ENCODE results near the gene DNAH2.
A peak's percentile ranks its signal among the peaks of the same experiment; 100 is the strongest.
"Not testable (repeated sequence)": the region's sequence is repeated elsewhere in the genome, so short reads cannot be mapped to it uniquely, and the experiment has no call there.

The DNAH2 gene

DNA sequence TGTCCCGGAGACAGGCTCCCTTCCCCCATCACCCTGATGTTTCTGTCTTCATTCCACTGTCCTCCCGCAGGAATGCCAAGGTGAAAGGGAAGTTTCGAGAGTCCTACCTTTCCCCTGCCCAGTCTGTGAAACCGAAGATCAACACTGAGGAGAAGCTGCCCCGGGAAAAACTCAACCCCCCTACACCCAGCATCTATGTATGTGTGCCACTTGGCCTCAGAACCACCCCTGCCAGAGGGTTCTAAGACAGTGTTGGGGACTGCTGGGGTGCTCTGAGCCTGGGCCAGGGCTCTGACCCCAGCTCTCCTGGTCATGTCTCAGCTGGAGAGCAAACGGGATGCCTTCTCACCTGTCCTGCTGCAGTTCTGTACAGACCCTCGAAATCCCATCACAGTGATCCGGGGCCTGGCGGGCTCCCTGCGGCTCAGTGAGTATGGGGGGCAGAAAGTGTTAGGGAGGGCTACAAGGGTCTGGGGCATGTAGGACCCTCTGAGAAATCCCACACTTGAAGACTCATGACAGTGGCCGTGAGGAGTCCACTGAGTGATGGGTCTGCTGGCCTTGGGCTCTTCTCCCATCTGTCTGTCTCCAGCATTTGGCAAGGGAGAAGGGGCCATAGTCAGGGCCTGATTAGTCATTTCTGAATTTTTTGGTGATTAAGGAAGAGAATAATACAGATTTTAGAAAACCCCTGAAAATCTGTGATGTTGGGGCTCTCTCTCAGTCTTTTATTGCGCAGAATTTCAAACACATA is 132.4 kb downstream of the DNAH2 start:
- DNase-seq (ENCODE audit: low read depth in 3 of 3), result no peak

DNA sequence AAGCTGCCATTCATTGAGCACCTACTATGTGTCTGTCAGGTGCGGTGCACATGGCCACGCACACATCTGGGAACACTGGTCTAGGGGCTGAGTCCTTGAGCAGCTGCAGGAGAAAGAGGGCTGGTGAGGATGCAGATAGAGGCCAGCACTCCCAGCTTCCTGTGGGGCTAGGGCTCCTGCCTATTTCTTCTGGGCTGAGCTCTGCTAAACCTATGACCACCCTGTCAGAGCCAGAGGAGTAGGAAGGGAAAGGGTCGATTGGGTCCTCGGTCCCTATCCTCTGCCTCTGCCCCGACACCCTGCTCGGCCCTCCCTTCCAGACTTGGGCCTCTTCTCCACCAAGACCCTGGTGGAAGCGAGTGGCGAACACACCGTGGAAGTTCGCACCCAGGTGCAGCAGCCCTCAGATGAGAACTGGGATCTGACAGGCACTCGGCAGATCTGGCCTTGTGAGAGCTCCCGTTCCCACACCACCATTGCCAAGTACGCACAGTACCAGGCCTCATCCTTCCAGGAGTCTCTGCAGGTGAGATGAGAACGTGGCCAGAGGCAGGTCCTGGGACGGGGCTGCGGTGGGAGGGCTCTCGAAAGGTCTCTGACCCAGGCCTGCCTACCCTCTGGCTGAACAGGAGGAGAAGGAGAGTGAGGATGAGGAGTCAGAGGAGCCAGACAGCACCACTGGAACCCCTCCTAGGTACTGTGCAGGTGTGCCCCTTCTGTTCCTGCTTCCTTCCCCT is 133.3 kb downstream of the DNAH2 start:
- no peak for DNase-seq (ENCODE audit: low read depth in 3 of 3)

DNA sequence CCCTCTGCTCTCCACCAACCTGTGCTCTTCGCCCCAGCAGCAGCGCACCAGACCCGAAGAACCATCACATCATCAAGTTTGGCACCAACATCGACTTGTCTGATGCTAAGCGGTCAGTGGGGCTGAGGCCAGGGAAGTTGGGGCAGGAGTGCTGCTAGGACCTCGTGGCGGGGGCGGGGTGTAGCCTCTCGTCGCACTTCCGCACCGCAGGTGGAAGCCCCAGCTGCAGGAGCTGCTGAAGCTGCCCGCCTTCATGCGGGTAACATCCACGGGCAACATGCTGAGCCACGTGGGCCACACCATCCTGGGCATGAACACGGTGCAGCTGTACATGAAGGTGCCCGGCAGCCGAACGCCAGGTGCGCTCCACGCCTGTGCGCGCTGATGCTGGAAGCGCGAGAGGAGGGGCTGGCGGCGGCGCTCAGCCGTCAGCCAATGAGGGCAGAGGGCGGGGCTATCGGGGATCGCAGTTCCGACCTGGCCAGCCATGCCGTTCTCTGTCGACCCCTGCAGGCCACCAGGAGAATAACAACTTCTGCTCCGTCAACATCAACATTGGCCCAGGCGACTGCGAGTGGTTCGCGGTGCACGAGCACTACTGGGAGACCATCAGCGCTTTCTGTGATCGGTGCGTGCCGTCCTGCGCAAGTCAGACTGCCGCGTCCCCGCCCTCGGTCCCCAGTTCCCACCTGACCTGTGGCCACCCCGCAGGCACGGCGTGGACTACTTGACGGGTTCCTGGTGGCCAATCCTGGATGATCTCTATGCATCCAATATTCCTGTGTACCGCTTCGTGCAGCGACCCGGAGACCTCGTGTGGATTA is 134.1 kb downstream of the DNAH2 start:
- DNase-seq (ENCODE audit: low read depth in 3 of 3), result peak; percentile 85 to 97 (median 86)

DNA sequence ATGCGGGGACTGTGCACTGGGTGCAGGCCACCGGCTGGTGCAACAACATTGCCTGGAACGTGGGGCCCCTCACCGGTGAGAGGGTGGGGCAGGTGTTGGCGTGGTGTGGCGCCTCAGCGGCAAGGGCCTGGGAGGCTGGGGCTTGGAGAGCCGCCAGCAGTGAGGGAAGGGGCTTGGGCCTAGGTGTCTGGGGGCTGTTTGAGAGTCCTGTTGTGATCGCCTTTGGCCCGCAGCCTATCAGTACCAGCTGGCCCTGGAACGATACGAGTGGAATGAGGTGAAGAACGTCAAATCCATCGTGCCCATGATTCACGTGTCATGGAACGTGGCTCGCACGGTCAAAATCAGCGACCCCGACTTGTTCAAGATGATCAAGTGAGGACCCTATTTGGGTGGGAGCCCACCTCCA is 134.7 kb downstream of the DNAH2 start:
- DNase-seq (ENCODE audit: low read depth in 3 of 3), result no peak

DNA sequence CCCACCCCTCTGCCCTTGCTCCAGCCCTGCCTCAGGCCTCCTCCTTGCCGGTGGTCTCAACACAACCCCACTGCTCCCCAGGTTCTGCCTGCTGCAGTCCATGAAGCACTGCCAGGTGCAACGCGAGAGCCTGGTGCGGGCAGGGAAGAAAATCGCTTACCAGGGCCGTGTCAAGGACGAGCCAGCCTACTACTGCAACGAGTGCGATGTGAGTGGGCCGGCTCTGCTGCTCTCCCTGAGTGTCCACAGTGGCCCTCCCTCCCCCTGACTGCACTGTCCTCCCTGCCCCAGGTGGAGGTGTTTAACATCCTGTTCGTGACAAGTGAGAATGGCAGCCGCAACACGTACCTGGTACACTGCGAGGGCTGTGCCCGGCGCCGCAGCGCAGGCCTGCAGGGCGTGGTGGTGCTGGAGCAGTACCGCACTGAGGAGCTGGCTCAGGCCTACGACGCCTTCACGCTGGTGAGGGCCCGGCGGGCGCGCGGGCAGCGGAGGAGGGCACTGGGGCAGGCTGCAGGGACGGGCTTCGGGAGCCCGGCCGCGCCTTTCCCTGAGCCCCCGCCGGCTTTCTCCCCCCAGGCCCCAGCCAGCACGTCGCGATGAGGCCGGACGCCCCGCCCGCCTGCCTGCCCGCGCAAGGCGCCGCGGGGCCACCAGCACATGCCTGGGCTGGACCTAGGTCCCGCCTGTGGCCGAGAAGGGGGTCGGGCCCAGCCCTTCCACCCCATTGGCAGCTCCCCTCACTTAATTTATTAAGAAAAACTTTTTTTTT is 135.6 kb downstream of the DNAH2 start:
- DNase-seq (ENCODE audit: low read depth in 3 of 3), result no peak

DNA sequence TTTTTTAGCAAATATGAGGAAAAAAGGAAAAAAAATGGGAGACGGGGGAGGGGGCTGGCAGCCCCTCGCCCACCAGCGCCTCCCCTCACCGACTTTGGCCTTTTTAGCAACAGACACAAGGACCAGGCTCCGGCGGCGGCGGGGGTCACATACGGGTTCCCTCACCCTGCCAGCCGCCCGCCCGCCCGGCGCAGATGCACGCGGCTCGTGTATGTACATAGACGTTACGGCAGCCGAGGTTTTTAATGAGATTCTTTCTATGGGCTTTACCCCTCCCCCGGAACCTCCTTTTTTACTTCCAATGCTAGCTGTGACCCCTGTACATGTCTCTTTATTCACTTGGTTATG is 136.1 kb downstream of the DNAH2 start:
- no peak for DNase-seq (ENCODE audit: low read depth in 3 of 3)

DNA sequence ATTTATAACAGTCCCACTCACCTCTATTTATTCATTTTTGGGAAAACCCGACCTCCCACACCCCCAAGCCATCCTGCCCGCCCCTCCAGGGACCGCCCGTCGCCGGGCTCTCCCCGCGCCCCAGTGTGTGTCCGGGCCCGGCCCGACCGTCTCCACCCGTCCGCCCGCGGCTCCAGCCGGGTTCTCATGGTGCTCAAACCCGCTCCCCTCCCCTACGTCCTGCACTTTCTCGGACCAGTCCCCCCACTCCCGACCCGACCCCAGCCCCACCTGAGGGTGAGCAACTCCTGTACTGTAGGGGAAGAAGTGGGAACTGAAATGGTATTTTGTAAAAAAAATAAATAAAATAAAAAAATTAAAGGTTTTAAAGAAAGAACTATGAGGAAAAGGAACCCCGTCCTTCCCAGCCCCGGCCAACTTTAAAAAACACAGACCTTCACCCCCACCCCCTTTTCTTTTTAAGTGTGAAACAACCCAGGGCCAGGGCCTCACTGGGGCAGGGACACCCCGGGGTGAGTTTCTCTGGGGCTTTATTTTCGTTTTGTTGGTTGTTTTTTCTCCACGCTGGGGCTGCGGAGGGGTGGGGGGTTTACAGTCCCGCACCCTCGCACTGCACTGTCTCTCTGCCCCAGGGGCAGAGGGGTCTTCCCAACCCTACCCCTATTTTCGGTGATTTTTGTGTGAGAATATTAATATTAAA is 136.7 kb downstream of the DNAH2 start:
- DNase-seq (ENCODE audit: low read depth in 3 of 3), result no peak

DNA sequence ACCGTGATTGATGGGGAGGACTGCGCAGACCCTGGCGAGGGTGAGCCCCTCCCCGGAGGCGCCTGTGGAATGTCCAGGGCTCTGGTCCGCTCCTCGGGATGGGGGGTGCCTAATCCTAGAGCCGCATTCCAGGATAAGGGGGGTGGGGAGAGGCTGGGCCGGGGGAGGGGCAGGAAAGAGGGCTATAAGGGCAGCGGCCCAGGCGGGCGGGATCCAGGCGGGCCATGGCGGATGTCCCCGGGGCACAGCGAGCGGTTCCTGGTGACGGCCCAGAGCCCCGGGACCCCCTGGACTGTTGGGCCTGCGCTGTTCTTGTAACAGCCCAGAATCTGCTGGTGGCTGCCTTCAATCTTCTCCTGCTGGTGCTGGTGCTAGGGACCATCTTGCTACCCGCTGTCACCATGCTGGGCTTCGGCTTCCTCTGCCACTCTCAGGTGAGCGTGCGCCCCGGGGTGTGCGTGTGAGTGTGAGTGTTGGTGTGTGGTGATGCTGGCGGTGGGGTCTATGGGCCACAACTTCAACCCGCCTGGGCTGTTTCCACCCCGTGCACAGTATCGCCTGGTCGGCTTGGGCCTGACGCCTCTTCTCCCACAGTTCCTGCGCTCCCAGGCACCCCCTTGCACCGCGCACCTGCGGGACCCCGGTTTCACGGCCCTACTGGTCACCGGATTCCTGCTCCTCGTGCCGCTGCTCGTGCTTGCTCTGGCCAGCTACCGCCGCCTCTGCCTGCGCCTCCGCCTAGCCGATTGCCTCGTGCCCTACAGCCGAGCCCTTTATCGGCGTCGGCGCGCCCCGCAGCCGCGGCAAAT is 137.5 kb downstream of the DNAH2 start, which contains the start of gene TMEM88:
Gene TMEM88 (plus strand): TSS at position 216 of the 809 bp plus-strand sequence. CDS start 9 bp downstream, at position 225.
- DNase-seq (ENCODE audit: low read depth in 3 of 3), result no peak

DNA sequence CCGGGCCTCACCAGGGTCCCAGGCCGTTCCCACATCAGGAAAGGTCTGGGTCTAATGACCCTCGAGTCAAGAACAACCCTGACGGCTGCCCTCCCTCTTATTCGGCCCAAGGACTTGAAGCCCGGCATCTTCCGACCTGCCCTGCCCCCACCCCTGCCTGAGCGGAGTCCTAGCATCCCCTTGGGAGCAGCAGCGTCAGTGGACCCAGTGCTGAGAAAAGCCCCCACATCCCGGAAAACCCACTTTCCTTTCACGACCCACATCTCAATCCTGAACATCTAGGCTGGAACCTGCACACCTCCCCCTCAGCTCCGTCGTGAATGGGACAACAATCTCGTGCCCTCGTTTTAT is 138.1 kb downstream of the DNAH2 start:
- no peak for DNase-seq (ENCODE audit: low read depth in 3 of 3)

DNA sequence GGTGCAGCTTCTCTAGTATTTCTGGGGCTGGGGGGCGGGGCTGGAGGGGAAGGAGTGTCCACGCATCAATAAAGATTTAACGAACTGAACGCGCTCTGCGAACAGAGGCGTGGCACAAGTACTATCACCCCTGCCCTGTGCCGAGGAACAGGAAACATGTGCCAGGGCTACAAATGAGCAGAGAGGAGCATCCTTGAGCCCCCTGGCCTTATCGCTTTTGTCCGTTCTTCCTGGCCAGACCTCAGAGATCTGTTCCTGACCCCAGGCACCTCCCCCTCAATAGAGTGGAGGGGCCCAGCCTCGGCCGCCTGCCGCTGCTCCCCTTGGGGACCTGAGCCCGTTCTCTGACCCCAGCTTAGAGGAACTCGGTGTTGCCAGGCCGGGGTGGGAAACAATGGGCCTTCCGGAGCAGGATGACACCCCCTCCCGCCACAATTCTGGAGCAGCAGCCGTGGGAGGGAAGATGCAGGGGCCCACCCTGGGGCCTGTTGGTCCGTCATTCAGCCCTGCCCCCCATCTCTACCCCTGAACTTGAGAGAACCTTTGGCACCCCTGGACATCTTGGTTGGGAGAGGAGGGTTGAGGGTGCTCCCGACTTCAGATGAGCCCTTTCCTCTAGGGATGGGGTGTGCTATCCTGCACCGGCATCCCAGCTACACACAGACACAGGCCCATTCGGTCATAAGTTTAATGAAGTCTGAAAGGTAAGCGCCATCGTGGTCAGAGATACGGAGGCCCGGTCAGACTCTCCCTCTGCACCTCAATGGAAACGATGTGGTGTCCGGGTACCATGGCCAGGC is 138.7 kb downstream of the DNAH2 start:
- DNase-seq (ENCODE audit: low read depth in 3 of 3), result no peak

DNA sequence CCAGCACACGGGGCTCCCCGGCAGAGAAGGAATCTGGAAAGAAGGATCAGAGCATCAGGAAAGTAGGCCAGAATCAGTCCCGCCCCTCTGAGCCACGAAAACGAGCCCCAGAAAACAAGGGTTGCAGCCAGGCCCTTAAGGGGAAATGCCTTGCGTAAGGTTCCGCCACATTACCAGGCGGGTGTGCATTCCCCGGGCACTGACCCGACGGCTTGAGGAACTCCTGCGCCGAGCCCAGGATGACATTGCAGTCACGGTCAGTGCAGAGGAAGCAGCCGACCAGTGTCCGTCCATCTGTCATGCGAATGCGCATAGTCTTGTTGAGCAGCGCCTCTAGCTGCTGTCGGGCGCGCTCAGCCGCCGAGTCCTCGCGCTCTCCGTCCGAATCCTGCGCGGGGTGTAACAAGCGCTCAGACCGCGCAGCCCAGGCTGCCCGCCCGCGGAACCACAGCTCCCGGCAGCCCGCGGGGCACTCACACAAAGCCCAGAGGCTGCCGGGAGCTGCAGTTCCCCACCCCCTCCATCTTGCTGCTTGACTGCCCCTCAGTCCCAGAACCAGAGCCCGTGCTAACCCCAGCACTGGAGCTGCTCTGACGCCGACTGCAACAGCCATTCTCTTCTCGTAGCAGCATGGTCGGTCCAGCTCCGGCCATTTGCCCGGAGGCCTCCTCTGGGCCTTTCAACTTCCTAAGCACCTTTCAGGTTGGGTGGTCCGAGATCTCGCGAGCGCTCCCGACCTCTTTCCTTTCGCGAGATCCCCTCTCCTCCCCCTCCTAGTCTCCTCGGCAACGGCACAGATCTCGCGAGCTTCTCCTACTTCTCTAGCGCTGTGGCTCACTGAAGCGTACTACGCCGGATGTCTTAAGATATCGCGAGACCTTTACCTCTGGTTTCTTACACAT is 139.5 kb downstream of the DNAH2 start, which contains the start of gene NAA38:
Gene NAA38 (minus strand): TSS at position 749 of the 902 bp plus-strand sequence. CDS start 96 bp downstream, at position 653.
- DNase-seq (ENCODE audit: low read depth in 3 of 3), result peak; percentile 79 to 94 (median 91)

DNA sequence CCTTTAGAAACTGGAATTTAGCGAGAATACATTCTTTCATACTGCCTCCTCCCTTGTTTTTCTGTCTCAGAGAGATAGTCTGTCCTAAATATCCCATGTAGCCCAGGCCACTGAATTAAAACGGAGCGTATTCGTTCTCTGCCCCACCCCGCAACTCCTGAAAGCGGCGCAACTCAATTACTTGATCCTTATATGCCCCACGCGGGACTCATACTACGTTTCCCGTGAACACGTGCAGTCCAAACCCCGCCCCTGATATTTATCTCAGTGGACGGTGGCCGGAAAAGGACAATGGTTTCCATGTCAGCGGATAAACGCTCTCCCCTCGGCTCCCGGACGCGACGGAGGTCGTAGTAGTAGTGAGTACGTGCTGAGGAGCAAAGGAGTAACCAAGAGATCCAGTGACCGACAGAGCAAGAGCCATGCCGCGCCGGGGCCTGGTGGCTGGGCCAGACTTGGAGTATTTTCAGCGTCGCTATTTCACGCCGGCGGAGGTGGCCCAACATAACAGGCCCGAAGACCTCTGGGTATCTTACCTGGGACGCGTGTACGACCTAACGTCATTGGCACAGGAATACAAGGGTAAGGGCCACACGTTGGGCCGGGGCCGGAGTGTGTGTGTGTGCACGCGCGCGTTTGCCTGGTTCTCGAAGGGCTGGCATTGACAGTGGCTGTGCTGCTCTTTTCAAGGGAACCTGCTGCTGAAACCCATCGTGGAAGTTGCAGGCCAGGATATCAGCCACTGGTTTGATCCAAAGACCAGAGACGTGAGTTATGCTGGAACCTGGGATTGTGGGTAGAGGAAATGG is 140.4 kb downstream of the DNAH2 start, which contains the start of gene CYB5D1:
Gene CYB5D1 (plus strand): TSS at position 291 of the 809 bp plus-strand sequence. CDS start 132 bp downstream, at position 423.
- DNase-seq (ENCODE audit: low read depth in 3 of 3), result peak; percentile 77 to 82 (median 77)

DNA sequence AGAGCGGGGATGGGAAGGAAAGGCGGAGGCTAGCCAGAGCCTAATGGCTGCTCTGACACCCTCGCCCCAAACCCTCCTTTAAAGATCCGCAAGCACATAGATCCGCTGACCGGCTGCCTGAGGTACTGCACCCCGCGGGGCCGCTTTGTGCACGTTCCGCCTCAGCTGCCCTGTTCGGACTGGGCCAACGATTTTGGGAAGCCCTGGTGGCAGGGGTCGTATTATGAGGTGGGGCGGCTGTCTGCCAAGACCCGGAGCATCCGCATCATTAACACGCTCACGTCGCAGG is 140.9 kb downstream of the DNAH2 start:
- no peak for DNase-seq (ENCODE audit: low read depth in 3 of 3)

DNA sequence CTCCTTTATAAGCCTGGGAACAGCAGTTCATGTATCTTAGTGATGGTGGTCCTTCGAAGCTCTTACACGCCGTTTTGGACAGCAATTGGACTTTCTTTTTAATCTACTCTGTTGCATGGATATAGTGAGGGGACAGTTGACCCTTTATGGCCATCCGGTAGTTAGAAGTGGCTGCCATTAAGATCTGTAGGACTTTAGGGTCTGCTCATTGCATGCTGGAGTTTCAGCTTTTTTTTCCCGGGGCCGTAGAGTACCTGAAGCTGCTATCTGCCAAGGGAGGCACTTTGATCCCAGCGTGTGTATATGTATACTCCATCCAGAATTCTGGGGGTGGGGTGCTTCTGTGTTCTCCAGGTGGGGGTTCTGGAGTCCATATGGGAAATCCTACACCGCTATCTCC is 141.5 kb downstream of the DNAH2 start:
- no peak for DNase-seq (ENCODE audit: low read depth in 3 of 3)

DNA sequence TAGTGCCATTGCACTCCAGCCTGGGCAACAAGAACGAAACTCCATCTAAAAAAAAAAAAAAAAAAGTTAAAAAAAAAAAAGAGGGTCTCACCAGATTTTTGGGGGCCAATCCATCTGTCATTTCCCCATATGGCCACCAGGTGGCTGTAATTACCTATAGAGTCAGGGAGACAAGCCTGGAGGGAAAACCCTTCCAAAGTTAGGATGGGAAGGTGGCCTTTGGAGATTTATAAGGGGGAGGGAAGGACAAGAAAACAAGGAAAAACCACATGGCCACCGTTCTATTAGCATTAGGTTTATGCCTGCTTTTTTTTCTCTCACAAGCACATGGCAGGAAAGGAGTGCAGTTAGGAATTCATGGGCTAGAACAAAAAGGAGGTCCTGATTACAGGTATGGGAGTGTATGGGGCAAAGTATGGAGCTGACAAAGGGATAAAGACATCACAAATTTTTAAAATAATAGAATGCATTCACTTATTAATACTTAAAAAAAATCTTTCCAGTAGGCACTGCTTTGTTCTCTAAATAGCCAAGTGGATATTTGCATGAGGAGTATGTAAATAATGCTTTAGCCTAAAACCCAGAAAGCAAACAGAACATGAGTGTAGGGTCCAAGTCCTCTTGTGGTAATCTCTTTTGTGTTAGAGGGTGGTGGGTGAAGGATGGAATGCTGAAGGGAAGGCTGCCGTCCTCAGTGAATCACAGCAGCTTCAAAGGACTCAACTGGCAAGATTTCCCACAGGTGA is 145.3 kb downstream of the DNAH2 start:
- no peak for DNase-seq (ENCODE audit: low read depth in 3 of 3)

DNA sequence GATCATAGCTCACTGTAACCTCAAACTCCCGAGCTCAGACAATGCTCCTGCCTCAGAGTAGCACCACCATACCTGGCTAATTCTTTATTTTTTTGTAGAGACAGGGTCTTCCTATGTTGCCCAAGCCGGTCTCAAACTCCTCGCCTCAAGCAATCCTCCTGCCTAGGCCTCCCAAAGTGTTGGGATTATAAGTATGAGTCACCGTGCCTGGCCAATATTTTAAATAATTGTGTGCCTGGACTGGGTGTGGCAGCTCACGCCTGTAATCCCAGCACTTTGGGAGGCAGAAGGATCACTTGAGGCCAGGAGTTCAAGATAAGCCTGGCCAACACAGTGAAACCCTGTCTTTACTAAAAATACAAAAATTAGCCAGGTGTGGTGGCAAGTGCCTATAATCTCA is 146.8 kb downstream of the DNAH2 start:
- not testable (repeated sequence) for DNase-seq (ENCODE audit: low read depth in 3 of 3)

Data from stimulated activated CD4-positive, alpha-beta T cell treated with anti-CD3 and anti-CD28 coated beads, TNF-alpha, amount 100 ng/mL, for 48 hours (primary cell).